IMR-90 (cell line): ENCODE measurements around the gene NUP98. TPM values are rescaled to one million over a fixed set of nuclear protein-coding genes. Genes with fewer than 3 reads are reported as not detected.

Experiments
- ATAC-seq: fragments of 200-7000 bp; cut with Tn5 transposase; 2 replicates; pipeline ENCODE4 v1.9.1; 2020; ENCODE audit warnings: low read depth, mild to moderate bottlenecking, moderate library complexity
- BruUV-seq: library from RNA; stranded (reverse); fragments of 400-500 nt; replicated peaks from 2 replicates; lab custom pipeline; 2021; lab: Mats Ljungman, UMichigan
- CTCF ChIA-PET: fragments of 300-600 bp; formaldehyde crosslinking; extraction: SDS; loops from one replicate; lab custom pipeline; 2021; ENCODE audit warnings: antibody characterized with exemption; lab: Yijun Ruan, JAX
- POLR2A ChIA-PET: fragments of 300-600 bp; sonication (Branson Sonifier 250); formaldehyde crosslinking; loops from one replicate; lab custom pipeline; 2022; ENCODE audit warnings: antibody characterized with exemption; ENCODE audit not compliant: unreplicated experiment; lab: Charles Lee
- DNase-seq: peaks from one replicate; pipeline ENCODE4 v3.0.0; 2013
- H2AFZ ChIP-seq: replicated peaks from 2 replicates; pipeline ENCODE3; 2013; ENCODE audit warnings: low read length, mild to moderate bottlenecking; ENCODE audit not compliant: poor library complexity
- H2AK5ac ChIP-seq: 2 replicates; pipeline ENCODE4 v1.6.1; 2013; ENCODE audit warnings: low read depth, low read length, inconsistent platforms
- H2AK9ac ChIP-seq: replicated peaks from 2 replicates; pipeline ENCODE3; 2013; ENCODE audit warnings: mild to moderate bottlenecking, low read depth, low read length, moderate library complexity; ENCODE audit not compliant: poor library complexity
- H2BK120ac ChIP-seq: 2 replicates; pipeline ENCODE4 v1.6.1; 2013; ENCODE audit warnings: low read depth, low read length, inconsistent platforms
- H2BK15ac ChIP-seq: 3 replicates; pipeline ENCODE4 v1.6.1; 2013; ENCODE audit warnings: low read depth, low read length, inconsistent platforms
- H2BK20ac ChIP-seq: 2 replicates; pipeline ENCODE4 v1.6.1; 2013; ENCODE audit warnings: low read depth, mild to moderate bottlenecking, inconsistent platforms, low read length, moderate library complexity
- H2BK5ac ChIP-seq: 2 replicates; pipeline ENCODE4 v1.6.1; 2013; ENCODE audit warnings: mild to moderate bottlenecking, low read depth, low read length, inconsistent platforms; ENCODE audit not compliant: poor library complexity, severe bottlenecking
- H3K14ac ChIP-seq: replicated peaks from 2 replicates; pipeline ENCODE4 v1.6.1; 2013; ENCODE audit warnings: low read depth, low read length, inconsistent platforms
- H3K18ac ChIP-seq: 2 replicates; pipeline ENCODE4 v1.6.1; 2013; ENCODE audit warnings: low read depth, low read length, control low read depth
- H3K23ac ChIP-seq: 2 replicates; pipeline ENCODE4 v1.6.1; 2013; ENCODE audit warnings: low read depth, low read length, inconsistent platforms
- H3K27ac ChIP-seq: 2 replicates; pipeline ENCODE4 v1.5.1; 2013; ENCODE audit warnings: mild to moderate bottlenecking, control low read depth, low read length; ENCODE audit not compliant: insufficient read depth
- H3K27me3 ChIP-seq: 2 replicates; pipeline ENCODE4 v1.6.1; 2013; ENCODE audit warnings: low read length; ENCODE audit not compliant: control insufficient read depth, insufficient read depth
- H3K36me3 ChIP-seq: 2 replicates; pipeline ENCODE4 v1.6.1; 2013; ENCODE audit warnings: low read length, mixed read lengths; ENCODE audit not compliant: control insufficient read depth, insufficient read depth
- H3K4ac ChIP-seq: 2 replicates; pipeline ENCODE4 v1.6.1; 2013; ENCODE audit warnings: low read depth, low read length, inconsistent platforms
- H3K4me1 ChIP-seq: 2 replicates; pipeline ENCODE4 v1.6.1; 2013; ENCODE audit warnings: low read length, mixed read lengths; ENCODE audit not compliant: control insufficient read depth, insufficient read depth
- H3K4me2 ChIP-seq: 2 replicates; pipeline ENCODE4 v1.6.1; 2013; ENCODE audit warnings: low read depth, mild to moderate bottlenecking, control low read depth, low read length, moderate library complexity
- H3K4me3 ChIP-seq: 2 replicates; pipeline ENCODE4 v1.5.1; 2013; ENCODE audit warnings: low read depth, mild to moderate bottlenecking, control low read depth, low read length, moderate library complexity; ENCODE audit not compliant: insufficient read depth
- H3K56ac ChIP-seq: 2 replicates; pipeline ENCODE4 v1.6.1; 2013; ENCODE audit warnings: low read length, inconsistent platforms; ENCODE audit not compliant: insufficient read depth; ENCODE audit errors: extremely low read depth
- H3K79me1 ChIP-seq, 2 experiments: 2 replicates each; pipeline ENCODE4 v1.6.1; 2013; ENCODE audit warnings: low read length in 2 of 2, inconsistent platforms in 1 of 2, low read depth in 1 of 2
- H3K9ac ChIP-seq: 2 replicates; pipeline ENCODE4 v1.6.1; 2013; ENCODE audit warnings: low read depth, low read length, control low read depth
- H3K9me1 ChIP-seq: 2 replicates; pipeline ENCODE4 v1.6.1; 2013; ENCODE audit warnings: low read length, inconsistent platforms; ENCODE audit not compliant: insufficient read depth
- H3K9me3 ChIP-seq: 2 replicates; pipeline ENCODE4 v1.6.1; 2013; ENCODE audit warnings: low read length; ENCODE audit not compliant: control insufficient read depth, insufficient read depth
- H4K20me1 ChIP-seq: 2 replicates; pipeline ENCODE4 v1.6.1; 2013; ENCODE audit warnings: low read length, inconsistent platforms; ENCODE audit not compliant: insufficient read depth
- H4K5ac ChIP-seq: 2 replicates; pipeline ENCODE4 v1.6.1; 2013; ENCODE audit warnings: mild to moderate bottlenecking, low read depth, low read length, control low read depth
- H4K8ac ChIP-seq, 2 experiments: 2 replicates each; pipeline ENCODE4 v1.6.1; 2013; ENCODE audit warnings: low read depth in 2 of 2, low read length in 2 of 2, control low read depth in 1 of 2, inconsistent platforms in 1 of 2
- H4K91ac ChIP-seq: 2 replicates; pipeline ENCODE4 v1.6.1; 2013; ENCODE audit warnings: low read depth, low read length, inconsistent platforms; ENCODE audit not compliant: insufficient read depth
- BHLHE40 ChIP-seq: fragments of 150-350 bp; IDR thresholded peaks from 2 replicates; pipeline ENCODE4 v1.6.1; 2016; ENCODE audit warnings: mild to moderate bottlenecking, low read depth, low read length
- MAZ ChIP-seq: IDR thresholded peaks from 2 replicates; pipeline ENCODE4 v1.6.1; 2012; ENCODE audit warnings: low read depth, mild to moderate bottlenecking, low read length, improper control_type of control experiment, moderate library complexity, borderline replicate concordance
- USF2 ChIP-seq: fragments of 150-350 bp; IDR thresholded peaks from 2 replicates; pipeline ENCODE4 v1.6.1; 2017; ENCODE audit warnings: mild to moderate bottlenecking, antibody characterized with exemption, low read length, low read depth
- WGBS, 2 experiments: methylation state at CpG; one replicate each; pipeline versions ENCODE4 v1.1.5 to v1.1.7; 2013; ENCODE audit warnings: missing lambda C conversion rate in 2 of 2; ENCODE audit not compliant: insufficient read length in 1 of 2; ENCODE audit errors: extremely low coverage in 2 of 2; 5-methylcytosine and 5-hydroxymethylcytosine counted together
- dilution Hi-C: fragments of 300-500 bp; cut with HindIII; formaldehyde crosslinking; loops from one replicate; pipeline ENCODE4 v1.14.3; 2018; ENCODE audit warnings: low sequenced_read_pairs; ENCODE audit not compliant: unreplicated experiment
- in situ Hi-C: fragments of 300-500 bp; cut with MboI; formaldehyde crosslinking; loops from 3 replicates; pipeline ENCODE4 v1.14.3; 2019; ENCODE audit warnings: low sequenced_read_pairs, inconsistent platforms, mixed read lengths
- intact Hi-C: fragments of 100-400 bp; cut with micrococcal nuclease; formaldehyde crosslinking; loops from 2 replicates; pipeline ENCODE4 v1.10.0; 2022
- polyA plus RNA-seq, 3 experiments: library from polyadenylated mRNA; depleted of rRNA; stranded (reverse); fragments of >200 nt; gene quantifications; 2 replicates each; pipeline ENCODE4 v1.2.3, GENCODE V29; 2012; ENCODE audit warnings: low replicate concordance in 1 of 3
- total RNA-seq: library from RNA; depleted of rRNA; stranded (reverse); fragments of >200 nt; gene quantifications from 2 replicates; pipeline ENCODE4 v1.2.3, GENCODE V29; 2012

The NUP98 gene
- total and polyA plus RNA-seq, 2 of the 4 experiments (the other 2 are of a cell fraction) = 103 to 138 TPM

GRCh38 chr11:3803726-3804495 is 6.6 kb upstream of the NUP98 start:
- Histone ChIP-seq H4K20me1 (no peaks in the 10 kb centered on the region), H2AFZ (peak overlapping the region; percentile 23), H3K27me3 (no peaks in the 10 kb centered on the region), H3K36me3 (no peaks in the 10 kb centered on the region), H2AK5ac (no peak overlapping the region; the same call in 1 of the 2 replicates), H3K79me1 (peaks cover 0 to 9% of the 10 kb centered on the region in 2 experiments; a peak in 1 of 4 replicates), H3K23ac (no peak overlapping the region), H3K9ac (no peak overlapping the region), H2BK5ac (peak overlapping the region; percentile 10), H3K9me1 (peaks cover 6% of the 10 kb centered on the region), H3K14ac (peak overlapping the region; percentile 2; the same call in 1 of the 2 replicates), H4K5ac (no peak overlapping the region), H3K4me2 (no peak overlapping the region; the same call in 1 of the 2 replicates), H2AK9ac (no peak overlapping the region), H2BK20ac (no peak overlapping the region), H3K4me3 (no peak overlapping the region), H3K4me1 (no peaks in the 10 kb centered on the region), H2BK120ac (no peak overlapping the region; the same call in 1 of the 2 replicates), H4K8ac (peak overlapping the region in 1 of 2 experiments; percentile 41; a peak in 1 of 4 replicates), H2BK15ac (no peak overlapping the region; the same call in 2 of the 3 replicates), H4K91ac (no peak overlapping the region), H3K9me3 (no peaks in the 10 kb centered on the region), H3K27ac (no peak overlapping the region), H3K56ac (no peak overlapping the region), H3K4ac (no peak overlapping the region; the same call in 1 of the 2 replicates), H3K18ac (no peak overlapping the region; the same call in 1 of the 2 replicates)
- dilution Hi-C loops (no loop called here), in situ Hi-C loops (no loop called here), intact Hi-C loops (no loop called here)
- ATAC-seq (peak; percentile 48; the same call in 1 of the 2 replicates), DNase-seq (peak; percentile 75)
- no TSS peak for BruUV-seq
- 100% methylated on average over 1 of the region's 11 CpGs; no CpG with 5 or more reads in 1 of the 2 experiments for WGBS, 2 experiments
- TF ChIP-seq MAZ (no peak), BHLHE40 (no peak), USF2 (no peak)
- CTCF ChIA-PET = interaction anchor here (0.6 kb wide), 1 partner anchor 35 kb away, joined by 3 read pairs; no protein-coding TSS in a partner anchor
- POLR2A ChIA-PET = no interaction called here
